ENCODE results near the gene RSRC1. TPM values are rescaled to one million over a fixed set of nuclear protein-coding genes. Genes with fewer than 3 reads are reported as not detected.
A peak's percentile ranks its signal among the peaks of the same experiment; 100 is the strongest.
"Not testable (repeated sequence)": the region's sequence is repeated elsewhere in the genome, so short reads cannot be mapped to it uniquely, and the experiment has no call there.

RSRC1 gene
- total and polyA plus RNA-seq, 4 experiments from 2014 or later, result 23.4 to 35.7 (median 33.7) TPM

DNA sequence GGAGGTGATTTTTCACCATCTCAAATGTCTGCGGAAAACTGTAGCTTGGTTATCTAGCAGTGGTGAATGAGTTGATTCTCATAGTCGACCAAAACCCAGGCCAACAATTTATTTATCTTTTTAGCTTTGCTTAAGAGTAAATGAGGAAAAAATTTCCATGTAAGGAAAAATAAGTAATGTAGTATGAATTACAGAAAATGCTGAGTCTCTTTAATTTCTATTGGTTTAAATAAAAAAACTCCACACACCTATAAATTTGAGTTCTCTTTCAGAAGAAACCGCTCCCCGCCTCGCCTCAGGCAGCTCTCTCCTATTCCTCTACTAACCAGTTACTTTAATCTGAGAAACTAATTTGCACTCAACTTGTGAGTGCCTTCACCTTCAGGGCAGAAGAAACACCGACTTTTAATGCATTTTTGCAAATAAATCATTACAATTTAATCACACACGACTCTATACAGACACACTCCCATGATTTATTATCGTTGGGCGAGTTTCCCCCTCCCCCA is 540 bp upstream of the RSRC1 start:
- Mint-ChIP-seq H3K4me3 (peak overlapping the region; percentile 84 to 100 (median 96)), H3K9me3 (peaks cover 0 to 27% (median 19%) of the 10 kb centered on the region in 8 donors), H3K27ac (peak overlapping the region; percentile 74 to 98 (median 90)), H3K36me3 (peaks cover 24 to 33% of the 10 kb centered on the region in 2 donors), H3K4me1 (peaks cover 44 to 78% (median 50%) of the 10 kb centered on the region in 4 donors), H3K27me3 (peaks cover 34 to 35% of the 10 kb centered on the region in 2 donors)
- Histone ChIP-seq H3K27ac (ENCODE audit: low read depth, low read length) (peak overlapping the region; percentile 51), H3K9me3 (ENCODE audit: control insufficient read depth in 1 of 2, low read length in 2 of 2) (no peaks in the 10 kb centered on the region), H3K4me1 (ENCODE audit: insufficient read depth, low read length) (peaks cover 52% of the 10 kb centered on the region), H3K4me3 (ENCODE audit: low read length in 2 of 2) (peak overlapping the region; percentile 59 to 82), H3K27me3 (ENCODE audit: insufficient read depth, low read length) (peaks cover 42% of the 10 kb centered on the region), H3K36me3 (ENCODE audit: insufficient read depth, low read length) (no peaks in the 10 kb centered on the region)
- intact Hi-C loops (cut with micrococcal nuclease), result loop anchor here (5.0 to 10.0 kb wide), 3 partner anchors 693 to 1625 kb away; partner anchors contain the start of gene MFSD1
- CTCF ChIA-PET (ENCODE audit: partially characterized antibody), result interaction anchor here (1.2 to 1.6 kb wide), 4 partner anchors 9 to 535 kb away, joined by 3 to 4 read pairs (median 4); partner anchors contain the start of gene GFM1
- no peak for DNase-seq
- POLR2A ChIA-PET (ENCODE audit: partially characterized antibody), result interaction anchor here (0.6 to 2.1 kb wide), 6 partner anchors 8 to 535 kb away, joined by 3 to 19 read pairs (median 3); partner anchors contain the start of gene GFM1

DNA sequence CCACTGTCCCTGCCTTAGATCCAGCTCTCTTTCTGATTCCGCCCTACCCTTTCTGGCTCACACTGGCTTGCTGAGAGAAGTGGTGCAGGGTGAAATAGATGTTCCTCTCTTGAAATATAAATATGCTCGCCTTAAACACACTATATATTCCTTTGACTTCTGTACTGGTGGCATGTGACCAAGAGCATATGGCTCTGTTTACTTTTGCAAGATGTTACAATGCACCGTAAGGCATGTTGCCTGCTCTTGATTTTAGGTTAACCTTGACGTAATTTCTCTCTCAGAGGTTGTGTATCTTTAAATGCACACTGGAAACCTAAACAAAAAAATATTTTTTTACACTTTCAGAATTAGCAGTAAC is 749 bp downstream of the RSRC1 start:
- Histone ChIP-seq H3K36me3 (ENCODE audit: insufficient read depth, low read length) (no peaks in the 10 kb centered on the region), H3K9me3 (ENCODE audit: control insufficient read depth in 1 of 2, low read length in 2 of 2) (no peaks in the 10 kb centered on the region), H3K27ac (ENCODE audit: low read depth, low read length) (peak overlapping the region; percentile 51), H3K4me1 (ENCODE audit: insufficient read depth, low read length) (peaks cover 45% of the 10 kb centered on the region), H3K27me3 (ENCODE audit: insufficient read depth, low read length) (peaks cover 34% of the 10 kb centered on the region), H3K4me3 (ENCODE audit: low read length in 2 of 2) (peak overlapping the region; percentile 59 to 82)
- ChIA-PET POLR2A (ENCODE audit: partially characterized antibody) (interaction anchor here (1.0 to 2.1 kb wide), 4 partner anchors 9 to 534 kb away, joined by 4 to 19 read pairs (median 4); partner anchors contain the start of gene GFM1), CTCF (ENCODE audit: partially characterized antibody) (interaction anchor here (1.6 kb wide), 1 partner anchor 11 kb away, joined by 3 read pairs; no protein-coding TSS in a partner anchor)
- Mint-ChIP-seq H3K27ac (peak overlapping the region; percentile 44 to 98 (median 87)), H3K4me1 (peaks cover 44 to 75% (median 51%) of the 10 kb centered on the region in 4 donors), H3K27me3 (peaks cover 29 to 30% of the 10 kb centered on the region in 2 donors), H3K36me3 (peaks cover 24 to 33% of the 10 kb centered on the region in 2 donors), H3K9me3 (peaks cover 0 to 27% (median 18%) of the 10 kb centered on the region in 8 donors), H3K4me3 (peak overlapping the region; percentile 84 to 100 (median 96))
- intact Hi-C loops (cut with micrococcal nuclease), result loop anchor here (2.0 to 5.0 kb wide), 2 partner anchors 14 to 532 kb away; partner anchors contain the start of gene GFM1
- DNase-seq, result no peak

DNA sequence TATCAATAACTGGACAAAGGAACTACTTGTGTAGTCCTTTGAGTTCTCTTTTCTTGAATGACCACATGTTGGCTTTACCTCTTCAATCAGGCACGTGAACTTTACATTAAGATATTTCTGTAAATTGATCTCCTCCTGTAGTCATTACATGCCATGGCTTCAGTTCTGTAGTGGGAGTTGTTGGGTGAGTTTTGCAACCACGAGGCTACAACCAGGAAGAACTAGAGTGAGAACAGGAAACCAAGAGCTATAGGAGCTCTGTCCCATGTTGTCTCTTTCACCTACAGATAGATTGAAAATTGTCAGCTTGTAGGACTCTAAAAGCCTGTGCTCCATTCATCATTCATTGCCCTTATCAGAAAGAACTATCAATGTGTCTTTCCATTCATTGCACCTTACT is 2.0 kb downstream of the RSRC1 start:
- peaks cover 23% of the 10 kb centered on the region for H3K27me3 ChIP-seq (ENCODE audit: insufficient read depth, low read length)
- Mint-ChIP-seq H3K27me3 (peaks cover 20 to 21% of the 10 kb centered on the region in 2 donors), H3K9me3 (peaks cover 0 to 24% (median 15%) of the 10 kb centered on the region in 8 donors), H3K27ac (no peak overlapping the region), H3K4me1 (peaks cover 38 to 69% (median 43%) of the 10 kb centered on the region in 4 donors), H3K36me3 (peaks cover 24 to 31% of the 10 kb centered on the region in 2 donors), H3K4me3 (peak overlapping the region in 5 of 8 donors; percentile 3 to 62 (median 35))
- no peaks in the 10 kb centered on the region for H3K36me3 ChIP-seq (ENCODE audit: insufficient read depth, low read length)
- ChIA-PET POLR2A (ENCODE audit: partially characterized antibody) (no interaction called here), CTCF (ENCODE audit: partially characterized antibody) (no interaction called here)
- no peaks in the 10 kb centered on the region for H3K9me3 ChIP-seq (ENCODE audit: control insufficient read depth in 1 of 2, low read length in 2 of 2)
- no peak overlapping the region for H3K4me3 ChIP-seq (ENCODE audit: low read length in 2 of 2)
- intact Hi-C loops (cut with micrococcal nuclease), result loop anchor here (2.0 to 5.0 kb wide), 2 partner anchors 15 to 530 kb away; partner anchors contain the start of gene GFM1
- H3K27ac ChIP-seq (ENCODE audit: low read depth, low read length), result no peak overlapping the region
- DNase-seq, result no peak
- H3K4me1 ChIP-seq (ENCODE audit: insufficient read depth, low read length), result peaks cover 34% of the 10 kb centered on the region

DNA sequence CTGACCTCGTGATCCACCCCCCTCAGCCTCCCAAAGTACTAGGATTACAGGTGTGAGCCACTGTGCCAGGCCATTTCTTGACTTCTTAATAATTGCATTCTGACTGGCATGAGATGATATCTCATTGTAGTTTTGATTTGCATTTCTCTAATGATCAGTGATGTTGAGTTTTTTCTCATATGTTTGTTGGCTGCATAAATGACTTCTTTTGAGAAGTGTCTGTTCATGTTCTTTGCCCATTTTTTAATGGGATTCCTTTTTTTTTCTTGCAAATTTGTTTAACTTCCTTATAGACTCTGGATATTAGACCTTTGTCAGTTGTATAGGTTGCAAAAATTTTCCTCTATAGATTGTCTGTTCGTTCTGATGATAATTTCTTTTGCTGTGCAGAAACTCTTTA is 3.7 kb downstream of the RSRC1 start:
- H3K27me3 ChIP-seq (ENCODE audit: insufficient read depth, low read length); H3K27ac ChIP-seq (ENCODE audit: low read depth, low read length); H3K36me3 ChIP-seq (ENCODE audit: insufficient read depth, low read length); H3K27ac Mint-ChIP-seq; POLR2A ChIA-PET (ENCODE audit: partially characterized antibody); H3K27me3 Mint-ChIP-seq; DNase-seq; H3K9me3 ChIP-seq (ENCODE audit: control insufficient read depth in 1 of 2, low read length in 2 of 2); H3K4me3 ChIP-seq (ENCODE audit: low read length in 2 of 2); CTCF ChIA-PET (ENCODE audit: partially characterized antibody): not testable (repeated sequence)
- Mint-ChIP-seq H3K4me3 (peak overlapping the region in 1 of 8 donors; percentile 23), H3K36me3 (peaks cover 24 to 31% of the 10 kb centered on the region in 2 donors), H3K9me3 (peaks cover 0 to 15% (median 11%) of the 10 kb centered on the region in 8 donors), H3K4me1 (peaks cover 35 to 67% (median 43%) of the 10 kb centered on the region in 4 donors)
- H3K4me1 ChIP-seq (ENCODE audit: insufficient read depth, low read length), result peaks cover 26% of the 10 kb centered on the region
- intact Hi-C loops (cut with micrococcal nuclease), result loop anchor here (5.0 kb wide), 1 partner anchor 529 kb away; the partner anchor contains the start of gene GFM1

DNA sequence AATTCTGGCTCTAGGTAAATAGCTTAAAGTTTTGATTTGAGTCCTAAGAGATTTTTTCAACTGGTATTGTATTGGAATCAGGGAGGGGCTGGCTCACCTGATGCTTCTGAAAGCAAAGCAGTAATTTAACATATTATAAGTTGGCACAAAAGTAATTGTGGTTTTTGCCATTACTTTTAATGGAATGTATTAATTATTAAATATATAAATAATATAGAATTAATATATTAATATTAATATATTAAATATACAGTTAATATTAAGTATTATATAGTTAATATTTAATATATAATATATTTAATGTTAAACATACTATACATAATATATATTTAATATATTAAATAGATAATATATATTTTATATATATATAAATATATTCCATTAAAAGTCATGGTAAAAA is 10.4 kb downstream of the RSRC1 start:
- H3K27me3 ChIP-seq (ENCODE audit: insufficient read depth, low read length), result no peaks in the 10 kb centered on the region
- peaks cover 8 to 20% (median 14%) of the 10 kb centered on the region in 4 donors for H3K4me1 Mint-ChIP-seq
- H3K36me3 Mint-ChIP-seq, result peaks cover 27 to 36% of the 10 kb centered on the region in 2 donors
- no peak for DNase-seq
- POLR2A ChIA-PET (ENCODE audit: partially characterized antibody), result interaction anchor here (1.7 kb wide), 1 partner anchor 10 kb away, joined by 4 read pairs; no protein-coding TSS in a partner anchor
- intact Hi-C loops (cut with micrococcal nuclease), result no loop called here
- no peak overlapping the region for H3K4me3 ChIP-seq (ENCODE audit: low read length in 2 of 2)
- no peaks in the 10 kb centered on the region for H3K36me3 ChIP-seq (ENCODE audit: insufficient read depth, low read length)
- CTCF ChIA-PET (ENCODE audit: partially characterized antibody), result no interaction called here
- H3K9me3 Mint-ChIP-seq, result peaks cover under 1 to 18% (median 2%) of the 10 kb centered on the region in 8 donors
- H3K4me1 ChIP-seq (ENCODE audit: insufficient read depth, low read length), result no peaks in the 10 kb centered on the region
- H3K9me3 ChIP-seq (ENCODE audit: control insufficient read depth in 1 of 2, low read length in 2 of 2), result no peaks in the 10 kb centered on the region
- no peaks in the 10 kb centered on the region for H3K27me3 Mint-ChIP-seq
- H3K27ac ChIP-seq (ENCODE audit: low read depth, low read length), result no peak overlapping the region
- H3K27ac Mint-ChIP-seq, result no peak overlapping the region
- H3K4me3 Mint-ChIP-seq, result no peak overlapping the region

DNA sequence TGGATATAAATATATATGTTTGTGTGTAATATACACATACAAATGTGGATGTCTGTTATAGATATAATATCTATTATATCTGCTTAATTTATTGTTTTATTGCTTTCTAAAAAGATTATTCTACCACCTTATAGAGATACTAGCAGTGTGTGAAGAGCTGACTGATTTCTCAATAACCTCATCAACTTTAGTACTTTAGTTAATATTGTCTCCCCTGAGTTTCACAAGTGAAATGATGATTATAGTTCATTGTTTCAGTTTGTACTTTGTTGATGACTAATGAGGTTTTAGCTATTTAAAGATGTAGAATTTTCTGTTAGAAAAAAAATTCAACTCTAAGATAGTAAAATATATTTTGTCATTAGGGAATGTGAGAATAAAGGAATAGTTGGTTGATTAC is 11.4 kb downstream of the RSRC1 start:
- no peak overlapping the region for H3K27ac ChIP-seq (ENCODE audit: low read depth, low read length)
- H3K36me3 ChIP-seq (ENCODE audit: insufficient read depth, low read length), result no peaks in the 10 kb centered on the region
- Mint-ChIP-seq H3K9me3 (peaks cover 2 to 28% (median 7%) of the 10 kb centered on the region in 8 donors), H3K27me3 (no peaks in the 10 kb centered on the region), H3K36me3 (peaks cover 36 to 46% of the 10 kb centered on the region in 2 donors), H3K4me1 (peaks cover 8 to 20% (median 14%) of the 10 kb centered on the region in 4 donors), H3K4me3 (no peak overlapping the region), H3K27ac (no peak overlapping the region)
- ChIA-PET CTCF (ENCODE audit: partially characterized antibody) (no interaction called here), POLR2A (ENCODE audit: partially characterized antibody) (no interaction called here)
- H3K27me3 ChIP-seq (ENCODE audit: insufficient read depth, low read length), result no peaks in the 10 kb centered on the region
- H3K4me1 ChIP-seq (ENCODE audit: insufficient read depth, low read length), result no peaks in the 10 kb centered on the region
- no peak for DNase-seq
- no peaks in the 10 kb centered on the region for H3K9me3 ChIP-seq (ENCODE audit: control insufficient read depth in 1 of 2, low read length in 2 of 2)
- intact Hi-C loops (cut with micrococcal nuclease), result no loop called here
- no peak overlapping the region for H3K4me3 ChIP-seq (ENCODE audit: low read length in 2 of 2)

DNA sequence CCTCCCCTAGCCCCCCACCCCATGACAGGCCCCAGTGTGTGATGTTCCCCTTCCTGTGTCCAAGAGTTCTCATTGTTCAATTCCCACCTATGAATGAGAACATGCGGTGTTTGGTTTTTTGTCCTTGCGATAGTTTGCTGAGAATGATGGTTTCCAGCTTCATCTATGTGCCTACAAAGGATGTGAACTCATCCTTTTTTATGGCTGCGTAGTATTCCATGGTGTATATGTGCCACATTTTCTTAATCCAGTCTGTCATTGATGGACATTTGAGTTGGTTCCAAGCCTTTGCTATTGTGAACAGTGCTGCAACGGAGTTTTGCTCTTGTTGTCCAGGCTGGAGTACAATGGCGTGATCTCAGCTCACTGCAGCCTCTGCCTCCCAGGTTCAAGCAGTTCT is 12.8 kb downstream of the RSRC1 start:
- H3K27ac ChIP-seq (ENCODE audit: low read depth, low read length); H3K4me3 Mint-ChIP-seq; CTCF ChIA-PET (ENCODE audit: partially characterized antibody); H3K4me3 ChIP-seq (ENCODE audit: low read length in 2 of 2); H3K9me3 ChIP-seq (ENCODE audit: control insufficient read depth in 1 of 2, low read length in 2 of 2); H3K4me1 ChIP-seq (ENCODE audit: insufficient read depth, low read length); H3K27me3 ChIP-seq (ENCODE audit: insufficient read depth, low read length); H3K27me3 Mint-ChIP-seq; POLR2A ChIA-PET (ENCODE audit: partially characterized antibody); H3K36me3 ChIP-seq (ENCODE audit: insufficient read depth, low read length); intact Hi-C loops (cut with micrococcal nuclease); H3K27ac Mint-ChIP-seq; DNase-seq: not testable (repeated sequence)
- H3K9me3 Mint-ChIP-seq, result peaks cover 7 to 42% (median 19%) of the 10 kb centered on the region in 8 donors
- peaks cover 14 to 22% (median 18%) of the 10 kb centered on the region in 4 donors for H3K4me1 Mint-ChIP-seq
- peaks cover 50 to 60% of the 10 kb centered on the region in 2 donors for H3K36me3 Mint-ChIP-seq

Data from CD4-positive, alpha-beta memory T cell (primary cell).